GM18507 (cell line): ENCODE data around the gene PPP1R13L.

Source experiments
- DNase-seq: peaks from one replicate; pipeline ENCODE4 v3.0.0; 2011; ENCODE audit warnings: low read depth; ENCODE audit not compliant: insufficient read length; ENCODE audit errors: extremely low spot score
- FAIRE-seq: peaks from 2 replicates; lab custom pipeline; 2011; peaks lifted over from hg19 to GRCh38; lab: Jason Lieb, UNC

PPP1R13L gene

GRCh38 chr19:45380107-45380506, 24.8 kb downstream of the PPP1R13L start:
- no peak for FAIRE-seq
- DNase-seq: no peak

GRCh38 chr19:45376045-45376724, 28.7 kb downstream of the PPP1R13L start:
- DNase-seq: no peak

GRCh38 chr19:45370410-45371204, 34.3 kb downstream of the PPP1R13L start, which contains the start of gene ERCC2:
Gene ERCC2 (minus strand): TSS chr19:45370573. CDS start chr19:45370540, 33 bp downstream.
- FAIRE-seq (peak; percentile 92), DNase-seq (peak; percentile 100)

More at GRCh38 chr19:45376045-45376724, 28.7 kb downstream of the PPP1R13L start:
- no peak for FAIRE-seq

GRCh38 chr19:45368737-45369340, 36.0 kb downstream of the PPP1R13L start:
- FAIRE-seq: no peak
- no peak for DNase-seq

- DNase-seq (no peak), FAIRE-seq (no peak)
Measured at GRCh38 chr19:45368127-45368526, 36.7 kb downstream of the PPP1R13L start.

- DNase-seq: no peak
- FAIRE-seq: no peak
Measured at GRCh38 chr19:45364696-45365095, 40.2 kb downstream of the PPP1R13L start.

- no peak for FAIRE-seq
Measured at GRCh38 chr19:45363861-45364459, 40.9 kb downstream of the PPP1R13L start.

GRCh38 chr19:45362291-45362690, 42.6 kb downstream of the PPP1R13L start:
- FAIRE-seq: no peak
- no peak for DNase-seq

More at GRCh38 chr19:45363861-45364459, 40.9 kb downstream of the PPP1R13L start:
- no peak for DNase-seq

GRCh38 chr19:45361608-45362007, 43.3 kb downstream of the PPP1R13L start:
- DNase-seq (no peak), FAIRE-seq (no peak)

GRCh38 chr19:45358213-45358792, 46.6 kb downstream of the PPP1R13L start:
- no peak for FAIRE-seq
- DNase-seq: no peak

GRCh38 chr19:45357445-45357783, 47.5 kb downstream of the PPP1R13L start:
- no peak for FAIRE-seq
- no peak for DNase-seq

- no peak for DNase-seq
- FAIRE-seq: no peak
Measured at GRCh38 chr19:45356760-45357444, 48.0 kb downstream of the PPP1R13L start.

GRCh38 chr19:45355910-45356309, 49.0 kb downstream of the PPP1R13L start:
- FAIRE-seq (no peak), DNase-seq (no peak)

GRCh38 chr19:45355402-45355801, 49.5 kb downstream of the PPP1R13L start:
- no peak for FAIRE-seq
- no peak for DNase-seq

GRCh38 chr19:45354241-45354842, 50.5 kb downstream of the PPP1R13L start:
- DNase-seq: no peak
- FAIRE-seq: no peak

GRCh38 chr19:45352914-45353796, 51.7 kb downstream of the PPP1R13L start:
- DNase-seq (no peak), FAIRE-seq (no peak)

- DNase-seq (no peak), FAIRE-seq (no peak)
Measured at GRCh38 chr19:45352471-45352870, 52.4 kb downstream of the PPP1R13L start.

- DNase-seq (no peak), FAIRE-seq (no peak)
Measured at GRCh38 chr19:45352062-45352461, 52.8 kb downstream of the PPP1R13L start.
